Natural killer cell (primary cell): ENCODE measurements around the gene ARMC3. TPM values are rescaled to one million over a fixed set of nuclear protein-coding genes. Genes with fewer than 3 reads are reported as not detected.

Source experiments
- ATAC-seq, 3 donors: fragments of 150-1000 bp in 2 of 3; fragments of 200-7000 bp in 1 of 3; cut with Tn5 transposase; 1 replicate in 1 of 3; 2 replicates in 2 of 3; pipeline ENCODE4 v1.10.0; 2021; ENCODE audit warnings: mild to moderate bottlenecking in 2 of 3, moderate library complexity in 2 of 3
- DNase-seq, 2 donors: peaks; one replicate each; pipeline versions ENCODE4 v3.0.0 to v3.0.0-alpha.2; 2013 to 2021; ENCODE audit warnings: mixed read lengths in 1 of 2
- H3K27ac ChIP-seq: one replicate; pipeline ENCODE4 v1.5.1; 2013; ENCODE audit warnings: mild to moderate bottlenecking, low read length
- H3K27me3 ChIP-seq: one replicate; pipeline ENCODE4 v1.6.1; 2013; ENCODE audit warnings: low read length; ENCODE audit not compliant: control insufficient read depth, insufficient read depth
- H3K36me3 ChIP-seq: one replicate; pipeline ENCODE4 v1.6.1; 2013; ENCODE audit warnings: low read length; ENCODE audit not compliant: control insufficient read depth, insufficient read depth
- H3K4me1 ChIP-seq: one replicate; pipeline ENCODE4 v1.6.1; 2013; ENCODE audit warnings: low read length; ENCODE audit not compliant: control insufficient read depth, insufficient read depth
- H3K4me3 ChIP-seq: one replicate; pipeline ENCODE4 v1.5.1; 2013; ENCODE audit warnings: low read length
- H3K9me3 ChIP-seq: one replicate; pipeline ENCODE4 v1.6.1; 2013; ENCODE audit warnings: low read length; ENCODE audit not compliant: control insufficient read depth, insufficient read depth
- H3K27ac Mint-ChIP-seq, 2 donors: one replicate each; pipeline ENCODE4 v1.8.0; 2022; ENCODE audit warnings: mild to moderate bottlenecking in 2 of 2, mixed read lengths in 2 of 2, moderate library complexity in 1 of 2
- H3K27me3 Mint-ChIP-seq, 2 donors: one replicate each; pipeline ENCODE4 v1.8.0; 2022; ENCODE audit warnings: low read depth in 2 of 2, mixed read lengths in 2 of 2
- H3K36me3 Mint-ChIP-seq: one replicate; pipeline ENCODE4 v1.8.0; 2022; ENCODE audit warnings: mixed read lengths
- H3K4me1 Mint-ChIP-seq, 2 donors: one replicate each; pipeline ENCODE4 v1.8.0; 2022; ENCODE audit warnings: mixed read lengths in 2 of 2
- H3K4me3 Mint-ChIP-seq: one replicate; pipeline ENCODE4 v1.8.0; 2022; ENCODE audit warnings: mild to moderate bottlenecking, moderate library complexity, mixed read lengths
- H3K9me3 Mint-ChIP-seq, 2 donors: one replicate each; pipeline ENCODE4 v1.8.0; 2022; ENCODE audit warnings: mixed read lengths in 2 of 2
- WGBS: methylation state at CpG from one replicate; pipeline ENCODE4 v1.1.7; 2013; ENCODE audit warnings: missing lambda C conversion rate; ENCODE audit not compliant: insufficient coverage; 5-methylcytosine and 5-hydroxymethylcytosine counted together
- intact Hi-C: fragments of 100-400 bp; cut with micrococcal nuclease; formaldehyde crosslinking; loops from one replicate; pipeline ENCODE4 v1.14.2; 2022
- total RNA-seq, 4 donors: library from RNA; stranded (reverse); fragments of 120-200 nt in 1 of 4; gene quantifications; one replicate each; pipeline versions ENCODE4 v1.2.3 to v1.2.4, GENCODE V29; 2013 to 2022
- TF ChIP-seq, protein P1 (sequence below): fragments of 200-600 bp; IDR thresholded peaks from one replicate; pipeline ENCODE4 v1.8.0; 2022; ENCODE audit warnings: antibody characterized with exemption

Gene ARMC3
- total RNA-seq, 3 donors from 2014 or later (not counting 1 experiment from before 2014, with no cell fraction given): 0.65 to 0.68 TPM; not detected in 1

DNA sequence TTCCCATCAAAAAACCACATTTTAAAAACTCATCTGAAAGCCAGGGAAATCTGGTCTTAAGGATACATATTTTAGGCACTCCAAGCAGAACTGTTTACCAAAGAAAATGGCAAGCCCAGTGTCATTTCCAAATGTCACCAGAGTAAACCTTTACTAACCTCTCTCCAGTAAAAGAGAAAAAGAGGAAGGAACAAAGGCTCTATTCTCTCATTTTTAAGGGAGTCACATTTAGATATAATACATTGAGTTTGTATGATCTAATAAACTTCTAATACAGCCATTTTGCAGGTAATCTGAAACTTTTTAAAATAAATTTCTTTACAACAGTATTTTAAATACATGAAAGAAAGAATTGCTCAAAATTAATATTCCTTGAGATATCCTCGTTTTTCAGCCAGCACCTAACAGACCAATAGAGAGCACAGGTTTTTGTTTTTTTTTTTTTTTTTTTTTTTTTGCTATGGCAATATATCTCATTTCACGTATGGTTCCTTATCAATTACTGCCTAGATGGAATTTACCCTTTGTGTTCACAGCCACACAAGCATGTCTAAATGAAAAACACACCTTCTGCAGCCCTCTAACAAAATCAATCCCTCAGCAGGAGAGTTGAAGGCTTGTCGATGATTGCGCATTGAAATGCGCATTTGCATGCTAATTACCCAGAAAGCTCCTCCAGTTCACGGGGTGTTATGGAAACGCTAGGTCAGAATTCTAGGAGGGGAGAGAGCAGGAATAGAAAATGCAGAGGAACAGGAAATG is 127.8 kb downstream of the ARMC3 start:
- no peak for DNase-seq
- no peaks in the 10 kb centered on the region for H3K9me3 ChIP-seq
- Mint-ChIP-seq H3K27me3 (peaks cover 17 to 39% of the 10 kb centered on the region in 2 donors), H3K27ac (no peak overlapping the region), H3K4me3 (no peak overlapping the region), H3K9me3 (no peaks in the 10 kb centered on the region), H3K36me3 (no peaks in the 10 kb centered on the region), H3K4me1 (no peaks in the 10 kb centered on the region)
- intact Hi-C loops: no loop called here
- TF ChIP-seq, protein P1, sequence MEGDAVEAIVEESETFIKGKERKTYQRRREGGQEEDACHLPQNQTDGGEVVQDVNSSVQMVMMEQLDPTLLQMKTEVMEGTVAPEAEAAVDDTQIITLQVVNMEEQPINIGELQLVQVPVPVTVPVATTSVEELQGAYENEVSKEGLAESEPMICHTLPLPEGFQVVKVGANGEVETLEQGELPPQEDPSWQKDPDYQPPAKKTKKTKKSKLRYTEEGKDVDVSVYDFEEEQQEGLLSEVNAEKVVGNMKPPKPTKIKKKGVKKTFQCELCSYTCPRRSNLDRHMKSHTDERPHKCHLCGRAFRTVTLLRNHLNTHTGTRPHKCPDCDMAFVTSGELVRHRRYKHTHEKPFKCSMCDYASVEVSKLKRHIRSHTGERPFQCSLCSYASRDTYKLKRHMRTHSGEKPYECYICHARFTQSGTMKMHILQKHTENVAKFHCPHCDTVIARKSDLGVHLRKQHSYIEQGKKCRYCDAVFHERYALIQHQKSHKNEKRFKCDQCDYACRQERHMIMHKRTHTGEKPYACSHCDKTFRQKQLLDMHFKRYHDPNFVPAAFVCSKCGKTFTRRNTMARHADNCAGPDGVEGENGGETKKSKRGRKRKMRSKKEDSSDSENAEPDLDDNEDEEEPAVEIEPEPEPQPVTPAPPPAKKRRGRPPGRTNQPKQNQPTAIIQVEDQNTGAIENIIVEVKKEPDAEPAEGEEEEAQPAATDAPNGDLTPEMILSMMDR: no peak
- no peak for ATAC-seq
- H3K4me1 ChIP-seq: no peaks in the 10 kb centered on the region
- H3K4me3 ChIP-seq: no peak overlapping the region
- no peaks in the 10 kb centered on the region for H3K36me3 ChIP-seq
- H3K27ac ChIP-seq: no peak overlapping the region
- no peaks in the 10 kb centered on the region for H3K27me3 ChIP-seq
- WGBS: 85% methylated on average over 6 of the region's 7 CpGs

DNA sequence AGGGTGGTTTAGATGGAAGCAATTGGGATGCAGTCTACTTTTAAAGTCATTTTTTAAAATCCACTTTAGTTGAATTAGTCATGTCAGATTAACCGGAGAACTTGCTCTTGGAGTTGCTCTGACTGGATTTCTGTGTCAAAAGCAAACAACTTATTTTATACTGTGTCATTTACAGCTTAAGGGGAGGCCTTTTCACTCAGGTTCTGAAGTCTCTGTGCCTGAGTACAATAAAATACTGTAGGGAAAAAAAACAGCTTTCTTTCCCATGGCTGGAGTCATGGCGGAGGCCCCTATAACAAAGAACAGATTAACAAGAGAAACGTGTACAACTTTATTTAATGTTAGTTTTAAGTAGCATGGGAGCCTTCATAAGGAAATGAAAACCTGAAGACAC is 128.3 kb downstream of the ARMC3 start:
- intact Hi-C loops: no loop called here
- WGBS: 89% methylated on average over 3 of the region's 3 CpGs
- no peaks in the 10 kb centered on the region for H3K36me3 Mint-ChIP-seq
- Histone ChIP-seq H3K9me3 (no peaks in the 10 kb centered on the region), H3K4me3 (no peak overlapping the region), H3K4me1 (no peaks in the 10 kb centered on the region), H3K36me3 (no peaks in the 10 kb centered on the region), H3K27me3 (no peaks in the 10 kb centered on the region), H3K27ac (no peak overlapping the region)
- H3K27me3 Mint-ChIP-seq: peaks cover 17 to 37% of the 10 kb centered on the region in 2 donors
- TF ChIP-seq, protein P1: no peak
- ATAC-seq (no peak), DNase-seq (no peak)
- no peak overlapping the region for H3K27ac Mint-ChIP-seq
- no peak overlapping the region for H3K4me3 Mint-ChIP-seq
- no peaks in the 10 kb centered on the region for H3K4me1 Mint-ChIP-seq
- H3K9me3 Mint-ChIP-seq: no peaks in the 10 kb centered on the region

DNA sequence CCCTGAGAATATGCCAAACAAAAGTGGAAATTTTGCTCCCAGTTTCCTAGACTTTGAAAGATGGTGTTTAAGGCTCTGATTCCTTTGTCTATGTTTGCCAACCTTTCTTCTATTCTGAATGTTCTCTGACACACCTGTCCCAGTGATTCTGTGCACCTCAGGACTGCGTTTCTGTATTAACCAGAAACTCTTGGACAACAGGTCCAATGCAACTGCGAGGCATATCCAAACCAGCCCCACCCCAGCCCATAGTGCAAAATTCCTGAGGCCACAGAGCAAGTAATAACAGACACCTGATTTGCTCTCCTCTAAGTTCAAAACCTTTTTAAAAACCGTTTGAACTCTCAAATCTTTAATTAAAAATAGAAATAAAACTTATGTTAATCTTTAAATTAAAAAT is 130.5 kb downstream of the ARMC3 start:
- H3K27ac ChIP-seq: no peak overlapping the region
- DNase-seq (no peak), ATAC-seq (no peak)
- no peaks in the 10 kb centered on the region for H3K36me3 ChIP-seq
- Mint-ChIP-seq H3K27ac (no peak overlapping the region), H3K36me3 (no peaks in the 10 kb centered on the region), H3K4me1 (no peaks in the 10 kb centered on the region), H3K4me3 (no peak overlapping the region), H3K9me3 (no peaks in the 10 kb centered on the region), H3K27me3 (peaks cover 16 to 31% of the 10 kb centered on the region in 2 donors)
- no peaks in the 10 kb centered on the region for H3K9me3 ChIP-seq
- H3K4me1 ChIP-seq: no peaks in the 10 kb centered on the region
- TF ChIP-seq, protein P1: no peak
- no peak overlapping the region for H3K4me3 ChIP-seq
- WGBS: 61% methylated on average over 2 of the region's 3 CpGs
- H3K27me3 ChIP-seq: no peaks in the 10 kb centered on the region
- intact Hi-C loops: no loop called here

DNA sequence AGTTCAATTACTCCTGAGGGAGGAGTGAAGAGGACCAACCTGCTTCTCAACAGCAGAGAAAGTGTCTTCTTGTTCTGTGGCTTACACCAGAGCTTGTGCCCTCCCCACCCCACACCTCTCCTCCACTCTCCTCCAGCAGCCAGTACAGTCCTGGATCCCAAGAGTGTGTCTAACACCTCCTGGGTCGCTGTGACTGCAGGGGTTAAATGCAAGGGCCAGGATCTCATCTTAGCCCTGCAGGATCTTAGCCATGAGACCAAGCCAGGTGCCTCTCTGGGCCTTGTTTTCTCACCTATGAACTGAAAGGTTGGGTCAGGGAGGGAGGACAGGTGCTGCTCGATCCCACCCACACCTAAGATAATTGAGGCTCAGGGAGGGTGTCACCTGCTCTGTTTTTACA is 133.1 kb downstream of the ARMC3 start:
- intact Hi-C loops: no loop called here
- ATAC-seq: no peak
- Histone ChIP-seq H3K36me3 (no peaks in the 10 kb centered on the region), H3K9me3 (no peaks in the 10 kb centered on the region), H3K4me3 (no peak overlapping the region), H3K27me3 (no peaks in the 10 kb centered on the region), H3K4me1 (no peaks in the 10 kb centered on the region), H3K27ac (no peak overlapping the region)
- no peak for DNase-seq
- peaks cover 16 to 18% of the 10 kb centered on the region in 2 donors for H3K27me3 Mint-ChIP-seq
- H3K4me3 Mint-ChIP-seq: no peak overlapping the region
- 44% methylated on average over 2 of the region's 2 CpGs for WGBS
- H3K36me3 Mint-ChIP-seq: no peaks in the 10 kb centered on the region
- H3K9me3 Mint-ChIP-seq: no peaks in the 10 kb centered on the region
- no peaks in the 10 kb centered on the region for H3K4me1 Mint-ChIP-seq
- H3K27ac Mint-ChIP-seq: no peak overlapping the region
- TF ChIP-seq, protein P1: no peak
